GM19372 (cell line): Measurements from ENCODE around the gene LRG1.
"Not testable (repeated sequence)": the region's sequence is repeated elsewhere in the genome, so short reads cannot be mapped to it uniquely, and the experiment has no call there.

Source experiments
- ATAC-seq: cut with Tn5 transposase; IDR thresholded peaks from one replicate; pipeline ENCODE4 v1.9.1; 2021; ENCODE audit warnings: mild to moderate bottlenecking, low read depth, moderate library complexity; ENCODE audit not compliant: unreplicated experiment

The LRG1 gene

DNA sequence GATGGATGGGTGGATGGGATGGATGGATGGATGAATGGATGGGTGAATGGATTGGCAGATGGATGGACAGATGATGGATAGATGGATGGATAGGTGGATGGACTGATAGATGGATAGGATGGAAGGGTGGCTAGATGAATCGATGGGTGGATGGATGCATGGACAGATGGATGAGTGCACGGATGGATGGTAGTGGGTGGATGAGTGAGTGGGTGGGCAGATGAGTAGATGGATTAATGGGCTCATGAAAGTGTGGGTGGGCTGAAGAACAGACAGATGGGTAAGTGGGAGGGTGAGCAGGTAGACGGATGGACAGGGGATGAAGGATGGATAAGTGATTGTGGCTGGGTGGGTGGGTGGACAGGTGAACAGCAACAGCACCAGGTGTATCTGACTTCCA, 13.9 kb upstream of the LRG1 start:
- ATAC-seq, result no peak

- no peak for ATAC-seq
Observed at GRCh38 chr19:4553092-4553695, 13.4 kb upstream of the LRG1 start.

DNA sequence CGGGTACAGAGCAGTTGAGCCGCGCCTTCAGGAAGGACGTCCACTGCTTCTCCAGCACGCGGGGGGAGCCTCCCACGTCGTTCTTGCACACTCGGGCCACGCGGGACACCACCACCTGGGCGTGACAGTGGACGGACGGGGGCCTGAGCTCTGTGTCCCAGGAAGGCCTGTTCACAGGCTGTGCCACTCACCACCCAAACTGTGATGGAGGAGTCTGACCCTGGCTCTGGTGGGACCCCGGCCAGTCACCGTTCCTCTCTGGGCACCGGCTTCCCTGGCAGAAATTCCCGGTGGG, 12.6 kb upstream of the LRG1 start:
- no peak for ATAC-seq

DNA sequence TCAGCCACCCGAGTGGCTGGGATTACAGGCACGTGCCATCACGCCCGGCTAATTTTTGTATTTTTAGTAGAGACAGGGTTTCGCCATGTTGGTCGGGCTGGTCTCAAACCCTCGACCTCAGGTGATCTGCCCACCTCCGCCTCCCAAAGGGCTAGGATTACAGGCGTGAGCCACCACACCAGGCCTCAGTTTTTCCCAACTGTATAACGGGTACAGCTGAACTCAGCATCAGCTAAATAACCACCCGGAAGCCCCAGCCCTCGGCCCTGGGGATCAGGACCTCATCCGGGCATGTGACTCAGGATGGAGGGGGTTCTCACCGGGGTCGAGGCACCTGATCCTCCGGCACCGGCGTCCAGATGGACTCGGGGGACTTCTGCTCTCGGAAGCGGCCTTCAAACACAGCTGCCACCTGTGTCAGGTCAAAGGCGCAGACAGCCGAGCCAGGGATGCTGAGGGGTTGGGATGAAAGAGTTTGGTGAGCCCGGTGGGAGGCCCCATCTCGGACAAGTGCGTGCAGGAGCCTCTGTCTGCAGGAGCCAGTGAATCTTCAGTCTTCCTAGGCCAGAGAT, 10.7 kb upstream of the LRG1 start:
- no peak for ATAC-seq

GRCh38 chr19:4550018-4550417, 10.2 kb upstream of the LRG1 start:
- no peak for ATAC-seq

GRCh38 chr19:4548238-4548584, 8.4 kb upstream of the LRG1 start:
- ATAC-seq, result no peak

DNA sequence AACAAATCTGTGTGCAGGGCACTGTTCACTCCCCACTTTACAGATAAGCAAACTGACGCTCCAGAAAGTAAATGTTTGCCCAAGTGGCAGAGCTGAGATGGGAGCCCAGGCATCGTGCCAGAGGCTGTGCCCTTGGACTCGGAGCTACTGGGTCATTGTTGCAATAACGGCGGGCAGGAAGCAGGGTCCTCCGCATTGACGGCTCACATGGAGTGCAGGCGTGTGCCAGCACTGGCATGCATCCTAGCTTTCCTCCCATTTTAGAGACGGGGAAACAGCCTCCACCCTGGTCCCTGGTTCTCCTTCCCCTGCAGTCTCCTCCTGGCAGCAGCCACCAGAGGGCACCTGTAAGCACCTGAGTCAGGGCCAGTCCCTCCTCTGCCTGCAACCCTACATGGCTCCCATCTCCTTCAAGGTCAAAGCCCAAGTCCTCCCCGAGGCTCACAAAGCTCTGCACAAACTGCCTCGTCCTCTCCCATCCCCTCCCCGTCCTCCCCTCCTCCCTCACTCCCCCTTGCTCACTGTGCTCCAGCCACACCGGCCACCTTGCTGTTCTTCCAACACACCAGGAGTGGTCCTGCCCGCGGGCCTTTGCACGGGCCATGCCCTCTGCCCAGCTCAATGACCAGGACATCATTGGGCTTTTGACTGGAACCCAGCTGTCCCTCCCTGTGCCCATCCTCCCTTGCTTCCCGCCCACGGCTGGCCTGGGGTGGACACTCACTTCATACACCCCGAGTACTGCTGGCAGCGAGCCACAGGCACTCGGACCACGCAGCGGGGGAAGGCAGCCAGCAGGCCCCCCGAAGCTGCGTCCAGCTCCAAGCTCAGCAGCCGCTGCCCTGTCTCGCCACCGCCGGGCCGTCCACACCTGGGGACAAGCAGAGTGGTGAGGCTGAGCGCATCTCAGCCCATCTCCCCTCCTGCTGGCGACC, 7.7 kb upstream of the LRG1 start:
- ATAC-seq, result no peak

GRCh38 chr19:4543842-4544647, 4.2 kb upstream of the LRG1 start:
- no peak for ATAC-seq

GRCh38 chr19:4542896-4543841, 3.3 kb upstream of the LRG1 start:
- no peak for ATAC-seq

DNA sequence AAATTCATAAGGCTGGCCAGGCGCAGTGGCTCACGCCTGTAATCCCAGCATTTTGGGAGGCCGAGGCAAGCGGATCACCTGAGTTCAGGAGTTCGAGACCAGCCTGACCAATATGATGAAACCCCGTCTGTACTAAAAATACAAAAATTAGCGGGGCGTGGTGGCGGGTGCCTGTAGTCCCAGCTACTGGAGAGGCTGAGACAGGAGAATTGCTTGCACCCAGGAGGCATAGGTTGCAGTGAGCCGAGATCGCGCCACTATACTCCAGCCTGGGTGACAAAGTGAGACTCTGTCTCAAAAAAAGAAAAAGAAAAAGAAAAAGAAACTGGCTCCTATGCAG, 1.9 kb upstream of the LRG1 start:
- not testable (repeated sequence) for ATAC-seq

- no peak for ATAC-seq
Observed at GRCh38 chr19:4541114-4541805, 1.4 kb upstream of the LRG1 start.

- no peak for ATAC-seq
Observed at GRCh38 chr19:4539169-4539692, 605 bp downstream of the LRG1 start.

- ATAC-seq, result no peak
Observed at GRCh38 chr19:4538601-4538954, 1.3 kb downstream of the LRG1 start.

DNA sequence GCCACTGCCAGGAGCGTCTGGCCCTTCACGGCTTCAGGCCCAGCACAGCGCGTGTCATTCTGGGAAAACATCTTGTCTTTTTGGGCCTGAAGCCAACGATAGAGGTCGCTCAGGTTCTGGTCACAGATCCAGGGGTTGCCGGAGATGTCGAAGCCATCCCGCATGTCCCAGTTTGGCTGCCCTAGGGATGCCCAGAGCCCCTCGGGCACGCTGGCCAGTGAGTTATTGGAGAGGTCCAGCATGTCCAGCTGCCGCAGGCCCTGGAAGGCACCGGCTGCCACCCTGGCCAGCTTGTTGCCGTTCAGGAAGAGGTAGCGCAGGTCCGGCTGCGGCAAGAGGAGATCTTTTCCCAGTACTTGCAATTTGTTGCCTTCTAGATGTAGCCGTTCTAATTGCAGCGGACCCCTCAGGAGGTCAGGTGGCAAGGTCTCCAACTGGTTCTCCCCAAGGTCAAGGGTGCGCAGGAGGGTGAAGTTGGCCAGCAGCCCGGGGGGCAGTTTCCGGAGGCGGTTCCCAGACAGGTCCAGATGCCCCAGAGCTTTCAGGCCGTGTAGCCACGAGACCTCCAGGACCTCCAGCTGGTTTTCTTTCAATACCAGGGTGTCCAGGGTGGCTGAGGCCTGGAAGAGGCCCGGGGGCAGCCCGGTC, 1.8 kb downstream of the LRG1 start:
- ATAC-seq, result no peak

- no peak for ATAC-seq
Observed at GRCh38 chr19:4536798-4537197, 3.0 kb downstream of the LRG1 start.

DNA sequence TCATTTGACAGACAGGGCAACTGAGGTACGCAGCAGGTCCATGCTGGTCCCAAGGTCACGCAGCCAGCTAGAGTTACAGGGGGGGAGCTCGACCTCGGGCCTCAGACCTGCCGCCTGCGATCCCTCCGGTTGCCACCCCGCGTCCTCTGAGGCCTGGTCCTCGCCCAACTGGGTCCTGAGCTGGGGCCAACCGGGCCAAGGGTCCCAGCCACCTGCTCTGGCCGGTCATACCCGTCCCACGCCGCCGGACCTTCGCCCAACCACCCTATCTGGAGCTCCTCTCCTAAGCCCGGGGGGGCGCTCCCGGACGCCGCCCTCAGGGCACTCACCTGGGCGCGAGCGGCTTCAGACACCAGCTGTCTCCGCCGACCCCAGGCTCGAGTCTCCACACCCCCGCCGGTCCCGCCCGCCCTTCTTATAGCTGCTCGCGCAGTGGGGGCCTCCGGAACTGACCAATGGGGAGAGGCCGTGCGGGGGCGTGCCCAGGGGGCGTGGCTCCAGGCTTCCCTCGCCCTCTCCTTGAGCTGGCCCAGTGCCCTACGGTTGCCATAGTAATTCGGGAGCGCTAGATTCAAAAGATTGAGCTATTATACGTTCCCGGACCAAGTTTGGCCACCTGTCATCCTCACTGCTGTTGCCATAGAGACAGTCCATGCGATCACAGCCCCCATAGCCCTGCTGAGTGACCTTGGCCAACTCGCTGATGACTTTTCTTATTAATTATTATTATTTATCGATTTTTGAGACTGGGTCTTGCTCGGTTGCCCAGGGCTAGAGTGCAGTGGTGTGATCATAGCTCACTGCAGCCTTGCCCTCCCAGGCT, 4.8 kb downstream of the LRG1 start, which contains the start of gene PLIN5:
TSS of gene PLIN5 (minus strand) at position 389 of the 823 bp plus-strand sequence. CDS start 1,150 bp downstream, outside the sequence.
- ATAC-seq, result no peak

DNA sequence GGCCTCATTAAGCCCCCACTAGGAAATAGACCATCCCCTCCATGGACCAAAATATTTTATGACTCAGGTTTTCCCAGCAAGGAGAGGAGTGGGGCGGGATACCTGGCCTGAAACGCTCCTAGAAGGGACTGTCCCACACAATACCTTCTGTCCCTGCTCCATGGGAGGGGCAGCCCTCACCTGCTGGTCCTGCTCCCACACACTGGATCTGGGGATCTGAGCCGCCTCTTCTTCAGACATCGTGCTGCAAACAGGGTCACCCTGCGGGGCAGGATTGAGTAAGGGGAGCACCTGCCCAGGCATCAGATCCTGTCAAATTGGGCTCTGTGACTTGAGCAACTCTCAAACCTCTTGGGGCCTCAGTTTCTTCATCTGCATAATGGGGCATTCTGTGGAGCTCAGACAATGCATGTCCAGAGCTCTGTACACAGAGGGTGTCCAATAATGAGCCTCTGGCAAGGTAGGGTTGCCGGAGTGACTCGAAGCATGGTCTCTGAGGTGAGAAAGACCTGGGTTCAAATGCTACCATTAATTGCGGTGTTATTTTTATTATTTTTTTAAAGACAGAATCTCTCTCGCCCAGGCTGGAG, 5.9 kb downstream of the LRG1 start:
- ATAC-seq, result no peak

- no peak for ATAC-seq
Observed at GRCh38 chr19:4533334-4533733, 6.5 kb downstream of the LRG1 start.
